ENCODE measurements around the gene ALDOC.

The ALDOC gene

GRCh38 chr17:28551421-28552175 lies 25.1 kb downstream of the ALDOC start:
- DNase-seq = no peak

GRCh38 chr17:28550858-28551257 lies 25.8 kb downstream of the ALDOC start:
- no peak for DNase-seq

- DNase-seq = peak; percentile 48
Observed at GRCh38 chr17:28549236-28550132, 27.2 kb downstream of the ALDOC start.

GRCh38 chr17:28548417-28549130 lies 28.1 kb downstream of the ALDOC start:
- DNase-seq = no peak

- peak; percentile 61 for DNase-seq
Observed at GRCh38 chr17:28547623-28548416, 28.9 kb downstream of the ALDOC start.

GRCh38 chr17:28547096-28547622 lies 29.5 kb downstream of the ALDOC start:
- no peak for DNase-seq

GRCh38 chr17:28545787-28546415 lies 30.8 kb downstream of the ALDOC start:
- DNase-seq = no peak

- DNase-seq = no peak
Observed at GRCh38 chr17:28545141-28545503, 31.6 kb downstream of the ALDOC start.

GRCh38 chr17:28544402-28545140 lies 32.1 kb downstream of the ALDOC start:
- DNase-seq = no peak

- no peak for DNase-seq
Observed at GRCh38 chr17:28541439-28541838, 35.3 kb downstream of the ALDOC start.

- no peak for DNase-seq
Observed at GRCh38 chr17:28540231-28540630, 36.5 kb downstream of the ALDOC start.

GRCh38 chr17:28538296-28538895 lies 38.3 kb downstream of the ALDOC start:
- no peak for DNase-seq

- no peak for DNase-seq
Observed at GRCh38 chr17:28537219-28537610, 39.5 kb downstream of the ALDOC start.

GRCh38 chr17:28536532-28537218 lies 40.0 kb downstream of the ALDOC start:
- DNase-seq = no peak

GRCh38 chr17:28534740-28535375 lies 41.8 kb downstream of the ALDOC start:
- DNase-seq = no peak

- DNase-seq = no peak
Observed at GRCh38 chr17:28533091-28533807, 43.4 kb downstream of the ALDOC start.

- DNase-seq = no peak
Observed at GRCh38 chr17:28532050-28532960, 44.4 kb downstream of the ALDOC start.

- DNase-seq = no peak
Observed at GRCh38 chr17:28530926-28531325, 45.8 kb downstream of the ALDOC start.
